ENCODE results near the gene ABCA10. TPM values are rescaled to one million over a fixed set of nuclear protein-coding genes. Genes with fewer than 3 reads are reported as not detected.

Gene ABCA10
- total RNA-seq, 1 experiment from 2014 or later: 0.34 TPM

DNA sequence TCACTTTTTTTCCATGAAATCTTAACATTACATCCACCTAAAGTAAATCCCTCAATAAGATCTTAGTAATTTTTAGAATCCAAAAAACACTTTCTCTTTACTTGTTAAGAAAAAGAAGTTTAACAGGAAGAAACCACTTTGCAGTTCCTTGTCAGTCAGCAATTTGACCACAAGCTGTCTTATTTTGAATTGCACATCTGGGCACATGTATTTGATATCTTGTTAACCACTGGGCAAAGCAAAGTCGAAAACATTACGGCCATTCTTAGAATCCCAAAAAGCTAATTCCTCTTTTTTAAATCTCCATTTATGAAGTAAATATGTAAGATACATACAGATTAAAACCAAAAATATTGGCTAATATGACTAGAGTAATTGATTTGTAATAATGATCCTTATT is 1.1 kb downstream of the ABCA10 start:
- no peak overlapping the region for H2AFZ ChIP-seq (ENCODE audit: low read depth, low read length, poor library complexity, severe bottlenecking)
- H3K9me3 ChIP-seq (ENCODE audit: control insufficient read depth in 1 of 2, insufficient read depth in 1 of 2, low read depth in 1 of 2, low read length in 2 of 2): no peaks in the 10 kb centered on the region
- no peaks in the 10 kb centered on the region; the same call in 1 of the 2 replicates for H3K9me2 ChIP-seq (ENCODE audit: insufficient read depth)
- ChIA-PET POLR2A (no interaction called here), RAD21 (ENCODE audit: low non-redundant PET in 1 of 2, low total read pairs in 2 of 2, uncharacterized antibody in 2 of 2, unreplicated experiment in 2 of 2) (no interaction called here), CTCF (interaction anchor here (1.2 kb wide), 1 partner anchor 456 kb away, joined by 3 read pairs; no protein-coding TSS in a partner anchor)
- intact Hi-C loops (cut with micrococcal nuclease): no loop called here
- H3K9ac ChIP-seq (ENCODE audit: low read length): no peak overlapping the region
- no peaks in the 10 kb centered on the region for H4K20me1 ChIP-seq (ENCODE audit: insufficient read depth)
- BruUV-seq (replicated peaks): no TSS peak
- DNase-seq (ENCODE audit: low read depth, low spot score) (no peak), ATAC-seq (no peak)
- no peak overlapping the region for H3K27ac ChIP-seq (ENCODE audit: low read depth, low read length)
- TF ChIP-seq, protein P1, sequence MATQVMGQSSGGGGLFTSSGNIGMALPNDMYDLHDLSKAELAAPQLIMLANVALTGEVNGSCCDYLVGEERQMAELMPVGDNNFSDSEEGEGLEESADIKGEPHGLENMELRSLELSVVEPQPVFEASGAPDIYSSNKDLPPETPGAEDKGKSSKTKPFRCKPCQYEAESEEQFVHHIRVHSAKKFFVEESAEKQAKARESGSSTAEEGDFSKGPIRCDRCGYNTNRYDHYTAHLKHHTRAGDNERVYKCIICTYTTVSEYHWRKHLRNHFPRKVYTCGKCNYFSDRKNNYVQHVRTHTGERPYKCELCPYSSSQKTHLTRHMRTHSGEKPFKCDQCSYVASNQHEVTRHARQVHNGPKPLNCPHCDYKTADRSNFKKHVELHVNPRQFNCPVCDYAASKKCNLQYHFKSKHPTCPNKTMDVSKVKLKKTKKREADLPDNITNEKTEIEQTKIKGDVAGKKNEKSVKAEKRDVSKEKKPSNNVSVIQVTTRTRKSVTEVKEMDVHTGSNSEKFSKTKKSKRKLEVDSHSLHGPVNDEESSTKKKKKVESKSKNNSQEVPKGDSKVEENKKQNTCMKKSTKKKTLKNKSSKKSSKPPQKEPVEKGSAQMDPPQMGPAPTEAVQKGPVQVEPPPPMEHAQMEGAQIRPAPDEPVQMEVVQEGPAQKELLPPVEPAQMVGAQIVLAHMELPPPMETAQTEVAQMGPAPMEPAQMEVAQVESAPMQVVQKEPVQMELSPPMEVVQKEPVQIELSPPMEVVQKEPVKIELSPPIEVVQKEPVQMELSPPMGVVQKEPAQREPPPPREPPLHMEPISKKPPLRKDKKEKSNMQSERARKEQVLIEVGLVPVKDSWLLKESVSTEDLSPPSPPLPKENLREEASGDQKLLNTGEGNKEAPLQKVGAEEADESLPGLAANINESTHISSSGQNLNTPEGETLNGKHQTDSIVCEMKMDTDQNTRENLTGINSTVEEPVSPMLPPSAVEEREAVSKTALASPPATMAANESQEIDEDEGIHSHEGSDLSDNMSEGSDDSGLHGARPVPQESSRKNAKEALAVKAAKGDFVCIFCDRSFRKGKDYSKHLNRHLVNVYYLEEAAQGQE (IDR thresholded peaks at IDR 0.05; ENCODE audit: low read depth): no peak
- TF ChIP-seq CBX3 (IDR thresholded peaks at IDR 0.05; ENCODE audit: low read depth): no peak
- TF ChIP-seq, protein P2, sequence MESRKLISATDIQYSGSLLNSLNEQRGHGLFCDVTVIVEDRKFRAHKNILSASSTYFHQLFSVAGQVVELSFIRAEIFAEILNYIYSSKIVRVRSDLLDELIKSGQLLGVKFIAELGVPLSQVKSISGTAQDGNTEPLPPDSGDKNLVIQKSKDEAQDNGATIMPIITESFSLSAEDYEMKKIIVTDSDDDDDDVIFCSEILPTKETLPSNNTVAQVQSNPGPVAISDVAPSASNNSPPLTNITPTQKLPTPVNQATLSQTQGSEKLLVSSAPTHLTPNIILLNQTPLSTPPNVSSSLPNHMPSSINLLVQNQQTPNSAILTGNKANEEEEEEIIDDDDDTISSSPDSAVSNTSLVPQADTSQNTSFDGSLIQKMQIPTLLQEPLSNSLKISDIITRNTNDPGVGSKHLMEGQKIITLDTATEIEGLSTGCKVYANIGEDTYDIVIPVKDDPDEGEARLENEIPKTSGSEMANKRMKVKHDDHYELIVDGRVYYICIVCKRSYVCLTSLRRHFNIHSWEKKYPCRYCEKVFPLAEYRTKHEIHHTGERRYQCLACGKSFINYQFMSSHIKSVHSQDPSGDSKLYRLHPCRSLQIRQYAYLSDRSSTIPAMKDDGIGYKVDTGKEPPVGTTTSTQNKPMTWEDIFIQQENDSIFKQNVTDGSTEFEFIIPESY (IDR thresholded peaks at IDR 0.05; ENCODE audit: extremely low read depth, insufficient replicate concordance, low read length): no peak
- TF ChIP-seq TCF7L2 (IDR thresholded peaks at IDR 0.05; ENCODE audit: borderline replicate concordance, extremely low read depth, insufficient read depth, insufficient read length): no peak
- no peak for TF ChIP-seq JUND (IDR thresholded peaks at IDR 0.05)
- no peak for TF ChIP-seq EGR1 (IDR thresholded peaks at IDR 0.05; ENCODE audit: low read depth)
- no peak for TF ChIP-seq POLR2AphosphoS5 (IDR thresholded peaks at IDR 0.05; ENCODE audit: low read depth, low read length)
- TF ChIP-seq ZNF274 (IDR thresholded peaks at IDR 0.05; ENCODE audit: low read depth, low read length): no peak
- no peak for TF ChIP-seq EZH2 (IDR thresholded peaks at IDR 0.05)
- no peak for TF ChIP-seq POLR2A (IDR thresholded peaks at IDR 0.05; ENCODE audit: borderline replicate concordance, extremely low read depth, insufficient read depth, insufficient read length)
- TF ChIP-seq, protein P3, sequence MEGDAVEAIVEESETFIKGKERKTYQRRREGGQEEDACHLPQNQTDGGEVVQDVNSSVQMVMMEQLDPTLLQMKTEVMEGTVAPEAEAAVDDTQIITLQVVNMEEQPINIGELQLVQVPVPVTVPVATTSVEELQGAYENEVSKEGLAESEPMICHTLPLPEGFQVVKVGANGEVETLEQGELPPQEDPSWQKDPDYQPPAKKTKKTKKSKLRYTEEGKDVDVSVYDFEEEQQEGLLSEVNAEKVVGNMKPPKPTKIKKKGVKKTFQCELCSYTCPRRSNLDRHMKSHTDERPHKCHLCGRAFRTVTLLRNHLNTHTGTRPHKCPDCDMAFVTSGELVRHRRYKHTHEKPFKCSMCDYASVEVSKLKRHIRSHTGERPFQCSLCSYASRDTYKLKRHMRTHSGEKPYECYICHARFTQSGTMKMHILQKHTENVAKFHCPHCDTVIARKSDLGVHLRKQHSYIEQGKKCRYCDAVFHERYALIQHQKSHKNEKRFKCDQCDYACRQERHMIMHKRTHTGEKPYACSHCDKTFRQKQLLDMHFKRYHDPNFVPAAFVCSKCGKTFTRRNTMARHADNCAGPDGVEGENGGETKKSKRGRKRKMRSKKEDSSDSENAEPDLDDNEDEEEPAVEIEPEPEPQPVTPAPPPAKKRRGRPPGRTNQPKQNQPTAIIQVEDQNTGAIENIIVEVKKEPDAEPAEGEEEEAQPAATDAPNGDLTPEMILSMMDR (IDR thresholded peaks at IDR 0.05 in 2 of 3, conservative IDR thresholded peaks at IDR 0.05 in 1 of 3; ENCODE audit: borderline replicate concordance in 1 of 3, insufficient read depth in 1 of 3, low read depth in 2 of 3, low read length in 2 of 3): no peak
- no peak for TF ChIP-seq ELF1 (IDR thresholded peaks at IDR 0.05; ENCODE audit: borderline replicate concordance, low read depth)
- TF ChIP-seq, protein P4, sequence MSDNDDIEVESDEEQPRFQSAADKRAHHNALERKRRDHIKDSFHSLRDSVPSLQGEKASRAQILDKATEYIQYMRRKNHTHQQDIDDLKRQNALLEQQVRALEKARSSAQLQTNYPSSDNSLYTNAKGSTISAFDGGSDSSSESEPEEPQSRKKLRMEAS (IDR thresholded peaks at IDR 0.05): no peak
- TF ChIP-seq YY1 (IDR thresholded peaks at IDR 0.05; ENCODE audit: extremely low read depth, insufficient replicate concordance, low read depth, low read length): no peak
- no peak for TF ChIP-seq EZH2phosphoT487 (IDR thresholded peaks at IDR 0.05; ENCODE audit: borderline replicate concordance)
- no peak for TF ChIP-seq ZFX (IDR thresholded peaks at IDR 0.05)
- no peak for TF ChIP-seq SP1 (IDR thresholded peaks at IDR 0.05; ENCODE audit: low read depth)
- TF ChIP-seq, protein P5, sequence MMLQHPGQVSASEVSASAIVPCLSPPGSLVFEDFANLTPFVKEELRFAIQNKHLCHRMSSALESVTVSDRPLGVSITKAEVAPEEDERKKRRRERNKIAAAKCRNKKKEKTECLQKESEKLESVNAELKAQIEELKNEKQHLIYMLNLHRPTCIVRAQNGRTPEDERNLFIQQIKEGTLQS (IDR thresholded peaks at IDR 0.05): no peak
- H3K36me3 ChIP-seq (ENCODE audit: control insufficient read depth in 1 of 2, insufficient read depth in 2 of 2, low read length in 2 of 2): no peaks in the 10 kb centered on the region
- H3K4me3 ChIP-seq (replicated peaks in 1 of 2; ENCODE audit: low read depth in 1 of 2, low read length in 2 of 2): no peak overlapping the region
- H3K4me1 ChIP-seq (ENCODE audit: control insufficient read depth in 1 of 2, insufficient read depth in 2 of 2, low read length in 2 of 2): no peaks in the 10 kb centered on the region
- no peak overlapping the region for H3K4me2 ChIP-seq (ENCODE audit: low read length)
- no peaks in the 10 kb centered on the region for H3K27me3 ChIP-seq (ENCODE audit: insufficient read depth, low read length)
- no peaks in the 10 kb centered on the region for H3K79me2 ChIP-seq (ENCODE audit: insufficient read depth, low read length)
